ENCODE results near the gene ZPBP2. TPM values are rescaled to one million over a fixed set of nuclear protein-coding genes. Genes with fewer than 3 reads are reported as not detected.

ZPBP2 gene
- total RNA-seq, 6 experiments from 2014 or later = not detected

GRCh38 chr17:39838057-39838456 lies 29.9 kb upstream of the ZPBP2 start:
- Histone ChIP-seq H3K4me1 (no peaks in the 10 kb centered on the region), H3K27me3 (no peaks in the 10 kb centered on the region), H3K9me3 (peaks cover 0 to 4% (median 0%) of the 10 kb centered on the region in 4 donors), H3K36me3 (no peaks in the 10 kb centered on the region), H3K27ac (no peak overlapping the region), H3K4me3 (no peak overlapping the region)
- 64% methylated on average over 1 of the region's 1 CpG for WGBS (ENCODE audit: insufficient coverage, low coverage, low lambda C conversion rate, missing lambda C conversion rate)
- ATAC-seq = no peak
- no peak for DNase-seq
- TF ChIP-seq, protein P1, sequence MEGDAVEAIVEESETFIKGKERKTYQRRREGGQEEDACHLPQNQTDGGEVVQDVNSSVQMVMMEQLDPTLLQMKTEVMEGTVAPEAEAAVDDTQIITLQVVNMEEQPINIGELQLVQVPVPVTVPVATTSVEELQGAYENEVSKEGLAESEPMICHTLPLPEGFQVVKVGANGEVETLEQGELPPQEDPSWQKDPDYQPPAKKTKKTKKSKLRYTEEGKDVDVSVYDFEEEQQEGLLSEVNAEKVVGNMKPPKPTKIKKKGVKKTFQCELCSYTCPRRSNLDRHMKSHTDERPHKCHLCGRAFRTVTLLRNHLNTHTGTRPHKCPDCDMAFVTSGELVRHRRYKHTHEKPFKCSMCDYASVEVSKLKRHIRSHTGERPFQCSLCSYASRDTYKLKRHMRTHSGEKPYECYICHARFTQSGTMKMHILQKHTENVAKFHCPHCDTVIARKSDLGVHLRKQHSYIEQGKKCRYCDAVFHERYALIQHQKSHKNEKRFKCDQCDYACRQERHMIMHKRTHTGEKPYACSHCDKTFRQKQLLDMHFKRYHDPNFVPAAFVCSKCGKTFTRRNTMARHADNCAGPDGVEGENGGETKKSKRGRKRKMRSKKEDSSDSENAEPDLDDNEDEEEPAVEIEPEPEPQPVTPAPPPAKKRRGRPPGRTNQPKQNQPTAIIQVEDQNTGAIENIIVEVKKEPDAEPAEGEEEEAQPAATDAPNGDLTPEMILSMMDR (IDR thresholded peaks at IDR 0.05) = no peak
- no peak for TF ChIP-seq POLR2A (IDR thresholded peaks at IDR 0.05)
- intact Hi-C loops (cut with DNase I) = no loop called here

GRCh38 chr17:39838784-39839183 lies 29.2 kb upstream of the ZPBP2 start:
- Histone ChIP-seq H3K36me3 (no peaks in the 10 kb centered on the region), H3K27ac (no peak overlapping the region), H3K4me3 (no peak overlapping the region), H3K4me1 (no peaks in the 10 kb centered on the region), H3K27me3 (no peaks in the 10 kb centered on the region), H3K9me3 (peaks cover 0 to 4% (median 0%) of the 10 kb centered on the region in 4 donors)
- intact Hi-C loops (cut with DNase I) = no loop called here
- 33% methylated on average over 1 of the region's 1 CpG for WGBS (ENCODE audit: insufficient coverage, low coverage, low lambda C conversion rate, missing lambda C conversion rate)
- DNase-seq = no peak
- TF ChIP-seq, protein P1 (IDR thresholded peaks at IDR 0.05) = no peak
- no peak for TF ChIP-seq POLR2A (IDR thresholded peaks at IDR 0.05)
- no peak for ATAC-seq

DNA sequence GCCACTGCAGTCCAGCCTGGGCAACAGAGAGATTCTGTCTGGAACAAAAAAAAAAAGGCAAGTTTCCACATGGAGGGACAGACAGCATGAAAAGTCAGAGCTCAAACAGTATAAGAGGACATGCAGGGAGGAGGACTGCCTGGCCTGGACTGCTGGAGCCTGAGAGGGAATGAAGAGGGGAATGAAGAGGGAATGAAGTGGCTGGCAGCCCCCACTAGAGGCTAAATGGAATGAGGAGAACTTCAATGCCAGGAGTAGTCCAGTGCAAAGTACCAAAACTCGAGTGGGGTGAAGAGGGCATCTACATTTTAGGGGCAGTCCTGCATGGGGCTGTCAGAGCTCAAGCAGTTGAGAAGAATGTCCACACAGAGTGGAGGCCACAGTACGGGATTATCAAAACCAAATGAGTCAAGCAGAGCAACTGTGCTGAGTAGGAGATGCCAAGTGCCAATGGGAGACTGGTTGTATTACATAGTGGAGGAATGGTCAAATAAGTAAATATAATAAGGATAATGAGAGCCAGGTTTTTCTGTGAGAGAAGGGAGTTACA lies 26.8 kb upstream of the ZPBP2 start:
- no peak for ATAC-seq

GRCh38 chr17:39845052-39845846 lies 22.8 kb upstream of the ZPBP2 start:
- TF ChIP-seq POLR2A (IDR thresholded peaks at IDR 0.05) = no peak
- TF ChIP-seq, protein P1 (IDR thresholded peaks at IDR 0.05) = no peak
- Histone ChIP-seq H3K4me3 (no peak overlapping the region), H3K9me3 (no peaks in the 10 kb centered on the region), H3K4me1 (no peaks in the 10 kb centered on the region), H3K36me3 (no peaks in the 10 kb centered on the region), H3K27me3 (no peaks in the 10 kb centered on the region), H3K27ac (no peak overlapping the region)
- ATAC-seq = no peak
- intact Hi-C loops (cut with DNase I) = no loop called here
- no peak for DNase-seq
- 74% methylated on average over 8 of the region's 8 CpGs for WGBS (ENCODE audit: insufficient coverage, low coverage, low lambda C conversion rate, missing lambda C conversion rate)

More for the DNA sequence above, 26.8 kb upstream of the ZPBP2 start:
- H3K9me3 ChIP-seq = peaks cover 0 to 4% (median 0%) of the 10 kb centered on the region in 4 donors
- TF ChIP-seq POLR2A (IDR thresholded peaks at IDR 0.05) = no peak
- TF ChIP-seq, protein P1 (IDR thresholded peaks at IDR 0.05) = no peak
- H3K27me3 ChIP-seq = no peaks in the 10 kb centered on the region
- no peak for DNase-seq
- H3K4me1 ChIP-seq = no peaks in the 10 kb centered on the region
- no peak overlapping the region for H3K4me3 ChIP-seq
- 74% methylated on average over 2 of the region's 2 CpGs for WGBS (ENCODE audit: insufficient coverage, low coverage, low lambda C conversion rate, missing lambda C conversion rate)
- no peak overlapping the region for H3K27ac ChIP-seq
- intact Hi-C loops (cut with DNase I) = no loop called here
- H3K36me3 ChIP-seq = no peaks in the 10 kb centered on the region

Data from right lobe of liver (tissue), 6 donors.